HepG2 (cell line): ENCODE results near the gene GPT2. TPM values are rescaled to one million over a fixed set of nuclear protein-coding genes. Genes with fewer than 3 reads are reported as not detected.

ENCODE experiments used
- CREB1 ChIP-seq, 2 experiments: fragments of 450-650 bp in 1 of 2; IDR thresholded peaks; 2 replicates each; pipeline ENCODE4 v1.6.1; 2016 to 2017; ENCODE audit warnings: control low read depth in 1 of 2, mild to moderate bottlenecking in 1 of 2, missing compliant biosample characterization in 1 of 2, missing genetic modification characterization in 1 of 2
- FOSL2 ChIP-seq: sonication (generic); formaldehyde crosslinking; IDR thresholded peaks from 2 replicates; pipeline ENCODE4 v1.4.0; 2020; ENCODE audit warnings: missing genetic modification reagents
- GPBP1L1 ChIP-seq: sonication (generic); formaldehyde crosslinking; IDR thresholded peaks from 2 replicates; pipeline ENCODE4 v1.5.0; 2020; ENCODE audit warnings: mild to moderate bottlenecking, missing genetic modification reagents
- LCORL ChIP-seq, 2 experiments: fragments of 450-650 bp in 1 of 2; sonication (generic) in 1 of 2; formaldehyde crosslinking in 1 of 2; IDR thresholded peaks; 2 replicates each; pipeline versions ENCODE4 v1.5.0 to v1.6.1; 2017 to 2020; ENCODE audit warnings: antibody characterized with exemption in 1 of 2, missing genetic modification reagents in 1 of 2
- PAWR ChIP-seq: sonication (generic); formaldehyde crosslinking; IDR thresholded peaks from 2 replicates; pipeline ENCODE4 v1.4.0; 2020; ENCODE audit warnings: missing genetic modification reagents, mild to moderate bottlenecking, borderline replicate concordance
- SAP130 ChIP-seq: IDR thresholded peaks from 2 replicates; pipeline ENCODE4 v1.6.1; 2016; ENCODE audit warnings: low read depth
- TBX2 ChIP-seq: sonication (generic); formaldehyde crosslinking; IDR thresholded peaks from 2 replicates; pipeline ENCODE4 v1.5.0; 2020; ENCODE audit warnings: missing genetic modification reagents, mild to moderate bottlenecking, borderline replicate concordance
- ZBTB40 ChIP-seq, 2 experiments: fragments of 450-650 bp in 1 of 2; sonication (generic) in 1 of 2; formaldehyde crosslinking in 1 of 2; IDR thresholded peaks; 2 replicates each; pipeline versions ENCODE4 v1.6.1 to v1.8.0; 2016 to 2022; ENCODE audit warnings: antibody characterized with exemption in 1 of 2, mild to moderate bottlenecking in 1 of 2, missing genetic modification reagents in 1 of 2
- ZNF44 ChIP-seq: sonication (generic); formaldehyde crosslinking; IDR thresholded peaks from 2 replicates; pipeline ENCODE4 v1.5.1; 2020; ENCODE audit warnings: mild to moderate bottlenecking, missing genetic modification reagents
- polyA plus RNA-seq, 8 experiments: library from polyadenylated mRNA; depleted of rRNA in 3 of 8; stranded (reverse) in 7 of 8; unstranded in 1 of 8; fragments of >200 nt; fragmentation: Illumina TruSeq in 4 of 8; extraction: Trizol in 4 of 8; gene quantifications; 2 replicates each; pipeline versions ENCODE4 v1.2.1 to v1.2.3, GENCODE V29; 2011 to 2016; ENCODE audit warnings: low read depth in 4 of 8, missing spikeins in 1 of 8, mixed read lengths in 1 of 8; ENCODE audit not compliant: insufficient read depth in 1 of 8
- total RNA-seq, 5 experiments: library from RNA; depleted of rRNA; stranded (reverse); fragments of >200 nt; fragmentation: Illumina TruSeq; extraction: Trizol; gene quantifications; 2 replicates each; pipeline ENCODE4 v1.2.3, GENCODE V29; 2016; ENCODE audit warnings: low read depth in 1 of 5
- TF ChIP-seq, protein P1 (sequence below): sonication (generic); formaldehyde crosslinking; IDR thresholded peaks from 2 replicates; pipeline ENCODE4 v1.5.1; 2020; ENCODE audit warnings: mild to moderate bottlenecking, missing genetic modification reagents, moderate library complexity
- TF ChIP-seq, protein P2 (sequence below): sonication (generic); formaldehyde crosslinking; IDR thresholded peaks from 2 replicates; pipeline ENCODE4 v1.9.0; 2022; ENCODE audit warnings: missing genetic modification reagents, mild to moderate bottlenecking, borderline replicate concordance

GPT2 gene
- total and polyA plus RNA-seq, 2 of the 13 experiments (the other 11 are each of a cell fraction or from before 2014, with no cell fraction given): 138 to 267 TPM

- TF ChIP-seq PAWR (no peak), CREB1 (IDR thresholded peaks at IDR 0.05) (0 out of 2 replicates have a peak, but pooled peaks have one; percentile 35), CREB1 (CRISPR knock-in tag; IDR thresholded peaks at IDR 0.05) (peak; percentile 46; the same call in 1 of the 2 replicates), GPBP1L1 (CRISPR knock-in tag) (no peak), LCORL (IDR thresholded peaks at IDR 0.05) (no peak), LCORL (CRISPR knock-in tag; IDR thresholded peaks at IDR 0.05) (peak; percentile 17; the same call in 1 of the 2 replicates), TBX2 (CRISPR knock-in tag) (0 out of 2 replicates have a peak, but pooled peaks have one; percentile 20), SAP130 (CRISPR knock-in tag) (peak; percentile 49), ZBTB40 (IDR thresholded peaks at IDR 0.05) (no peak), ZBTB40 (CRISPR knock-in tag; IDR thresholded peaks at IDR 0.05) (peak; percentile 58; the same call in 1 of the 2 replicates), FOSL2 (peak; percentile 78), ZNF44 (no peak)
- TF ChIP-seq, protein P1, sequence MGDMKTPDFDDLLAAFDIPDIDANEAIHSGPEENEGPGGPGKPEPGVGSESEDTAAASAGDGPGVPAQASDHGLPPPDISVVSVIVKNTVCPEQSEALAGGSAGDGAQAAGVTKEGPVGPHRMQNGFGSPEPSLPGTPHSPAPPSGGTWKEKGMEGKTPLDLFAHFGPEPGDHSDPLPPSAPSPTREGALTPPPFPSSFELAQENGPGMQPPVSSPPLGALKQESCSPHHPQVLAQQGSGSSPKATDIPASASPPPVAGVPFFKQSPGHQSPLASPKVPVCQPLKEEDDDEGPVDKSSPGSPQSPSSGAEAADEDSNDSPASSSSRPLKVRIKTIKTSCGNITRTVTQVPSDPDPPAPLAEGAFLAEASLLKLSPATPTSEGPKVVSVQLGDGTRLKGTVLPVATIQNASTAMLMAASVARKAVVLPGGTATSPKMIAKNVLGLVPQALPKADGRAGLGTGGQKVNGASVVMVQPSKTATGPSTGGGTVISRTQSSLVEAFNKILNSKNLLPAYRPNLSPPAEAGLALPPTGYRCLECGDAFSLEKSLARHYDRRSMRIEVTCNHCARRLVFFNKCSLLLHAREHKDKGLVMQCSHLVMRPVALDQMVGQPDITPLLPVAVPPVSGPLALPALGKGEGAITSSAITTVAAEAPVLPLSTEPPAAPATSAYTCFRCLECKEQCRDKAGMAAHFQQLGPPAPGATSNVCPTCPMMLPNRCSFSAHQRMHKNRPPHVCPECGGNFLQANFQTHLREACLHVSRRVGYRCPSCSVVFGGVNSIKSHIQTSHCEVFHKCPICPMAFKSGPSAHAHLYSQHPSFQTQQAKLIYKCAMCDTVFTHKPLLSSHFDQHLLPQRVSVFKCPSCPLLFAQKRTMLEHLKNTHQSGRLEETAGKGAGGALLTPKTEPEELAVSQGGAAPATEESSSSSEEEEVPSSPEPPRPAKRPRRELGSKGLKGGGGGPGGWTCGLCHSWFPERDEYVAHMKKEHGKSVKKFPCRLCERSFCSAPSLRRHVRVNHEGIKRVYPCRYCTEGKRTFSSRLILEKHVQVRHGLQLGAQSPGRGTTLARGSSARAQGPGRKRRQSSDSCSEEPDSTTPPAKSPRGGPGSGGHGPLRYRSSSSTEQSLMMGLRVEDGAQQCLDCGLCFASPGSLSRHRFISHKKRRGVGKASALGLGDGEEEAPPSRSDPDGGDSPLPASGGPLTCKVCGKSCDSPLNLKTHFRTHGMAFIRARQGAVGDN (CRISPR knock-in tag): peak; percentile 31; the same call in 1 of the 2 replicates
- TF ChIP-seq, protein P2, sequence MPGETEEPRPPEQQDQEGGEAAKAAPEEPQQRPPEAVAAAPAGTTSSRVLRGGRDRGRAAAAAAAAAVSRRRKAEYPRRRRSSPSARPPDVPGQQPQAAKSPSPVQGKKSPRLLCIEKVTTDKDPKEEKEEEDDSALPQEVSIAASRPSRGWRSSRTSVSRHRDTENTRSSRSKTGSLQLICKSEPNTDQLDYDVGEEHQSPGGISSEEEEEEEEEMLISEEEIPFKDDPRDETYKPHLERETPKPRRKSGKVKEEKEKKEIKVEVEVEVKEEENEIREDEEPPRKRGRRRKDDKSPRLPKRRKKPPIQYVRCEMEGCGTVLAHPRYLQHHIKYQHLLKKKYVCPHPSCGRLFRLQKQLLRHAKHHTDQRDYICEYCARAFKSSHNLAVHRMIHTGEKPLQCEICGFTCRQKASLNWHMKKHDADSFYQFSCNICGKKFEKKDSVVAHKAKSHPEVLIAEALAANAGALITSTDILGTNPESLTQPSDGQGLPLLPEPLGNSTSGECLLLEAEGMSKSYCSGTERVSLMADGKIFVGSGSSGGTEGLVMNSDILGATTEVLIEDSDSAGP: 0 out of 2 replicates have a peak, but pooled peaks have one; percentile 28
Observed at GRCh38 chr16:46859719-46860152, 24.4 kb upstream of the GPT2 start (continued).
